ENCODE results near the gene CEP41. TPM values are rescaled to one million over a fixed set of nuclear protein-coding genes. Genes with fewer than 3 reads are reported as not detected.

CEP41 gene
- total and polyA plus RNA-seq, 2 of the 13 experiments (the other 11 are each of a cell fraction or from before 2014, with no cell fraction given) = 8.7 to 9.0 TPM

GRCh38 chr7:130353196-130353595, 87.6 kb downstream of the CEP41 start:
- Histone ChIP-seq H3K4me2 (ENCODE audit: low read depth, low read length) (no peak overlapping the region), H4K20me1 (ENCODE audit: insufficient read depth, low read length) (no peaks in the 10 kb centered on the region), H3K4me1 (ENCODE audit: insufficient read depth, low read length) (peaks cover 38% of the 10 kb centered on the region), H3K27me3 (ENCODE audit: control insufficient read depth in 1 of 2, insufficient read depth in 2 of 2, low read length in 2 of 2) (peaks cover 3 to 19% of the 10 kb centered on the region in 2 experiments; a peak in 4 of 5 replicates), H3K36me3 (replicated peaks in 1 of 2; ENCODE audit: control insufficient read depth in 1 of 2, insufficient read depth in 2 of 2, low read length in 2 of 2) (no peaks in the 10 kb centered on the region), H3K4me3 (replicated peaks in 1 of 3; ENCODE audit: insufficient read depth in 1 of 3, low read depth in 2 of 3, low read length in 3 of 3) (no peak overlapping the region), H3K9me3 (ENCODE audit: low read length) (no peaks in the 10 kb centered on the region), H2AFZ (ENCODE audit: low read length) (no peak overlapping the region), H3K9ac (ENCODE audit: insufficient read depth, low read depth, low read length) (no peak overlapping the region), H3K79me2 (ENCODE audit: insufficient read depth, low read length) (no peaks in the 10 kb centered on the region), H3K27ac (ENCODE audit: extremely low read length, insufficient read depth, low read length) (no peak overlapping the region)
- no peak for ATAC-seq
- CTCF ChIA-PET (ENCODE audit: low intra/inter-chr PET ratio, low total read pairs) = no interaction called here
- FAIRE-seq = no peak
- DNase-seq (ENCODE audit: low spot score) = no peak
- WGBS (ENCODE audit: low lambda C conversion rate) = 73% methylated on average over 7 of the region's 7 CpGs
- TF ChIP-seq CTCF (CRISPR knock-in tag; IDR thresholded peaks at IDR 0.05) = peak; percentile 35
- TF ChIP-seq, protein P1, sequence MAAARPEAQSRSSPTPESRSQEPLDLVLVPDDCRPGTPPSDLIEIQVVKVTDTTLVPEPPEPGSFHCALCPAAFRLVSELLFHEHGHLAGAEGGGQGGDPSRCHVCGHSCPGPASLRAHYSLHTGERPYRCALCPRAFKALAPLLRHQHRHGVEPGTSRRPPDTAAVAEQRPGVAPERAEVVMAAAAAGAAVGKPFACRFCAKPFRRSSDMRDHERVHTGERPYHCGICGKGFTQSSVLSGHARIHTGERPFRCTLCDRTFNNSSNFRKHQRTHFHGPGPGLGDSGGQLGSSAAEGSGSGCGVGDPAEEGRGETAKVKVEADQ (CRISPR knock-in tag; IDR thresholded peaks at IDR 0.05; ENCODE audit: borderline replicate concordance) = no peak
- TF ChIP-seq ZBTB33 (CRISPR knock-in tag; IDR thresholded peaks at IDR 0.05) = peak; percentile 83
- POLR2A ChIA-PET = no interaction called here
- intact Hi-C loops (cut with micrococcal nuclease; ENCODE audit: unreplicated experiment) = no loop called here
- in situ Hi-C loops (cut with HindIII; ENCODE audit: extremely low pct_ligation_motif_present, low pct_unique_long_range_greater_than_20kb) = no loop called here
- BruUV-seq (replicated peaks) = no TSS peak

All from HepG2 (cell line).